ENCODE measurements around the gene PLPP6.

DNA sequence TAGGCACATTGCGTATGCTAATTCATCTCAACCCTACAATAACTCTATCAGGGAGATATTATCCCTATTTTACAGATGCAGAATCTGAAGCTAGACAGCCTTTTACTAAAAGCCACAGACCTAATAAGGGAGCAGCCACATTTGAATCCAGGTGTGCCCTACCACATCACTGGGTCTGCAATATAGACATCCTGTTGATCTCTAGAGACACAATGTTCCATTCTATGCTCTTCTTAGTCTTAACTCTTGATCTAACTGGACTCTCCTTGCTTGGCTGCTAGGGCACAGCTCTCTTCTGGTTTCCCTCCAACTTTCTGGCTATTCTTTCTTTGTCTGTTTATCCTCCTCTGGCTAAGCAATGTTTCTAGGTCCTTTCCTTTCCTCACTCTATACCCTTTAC, 5.6 kb downstream of the PLPP6 start:
- TF ChIP-seq, protein P1, sequence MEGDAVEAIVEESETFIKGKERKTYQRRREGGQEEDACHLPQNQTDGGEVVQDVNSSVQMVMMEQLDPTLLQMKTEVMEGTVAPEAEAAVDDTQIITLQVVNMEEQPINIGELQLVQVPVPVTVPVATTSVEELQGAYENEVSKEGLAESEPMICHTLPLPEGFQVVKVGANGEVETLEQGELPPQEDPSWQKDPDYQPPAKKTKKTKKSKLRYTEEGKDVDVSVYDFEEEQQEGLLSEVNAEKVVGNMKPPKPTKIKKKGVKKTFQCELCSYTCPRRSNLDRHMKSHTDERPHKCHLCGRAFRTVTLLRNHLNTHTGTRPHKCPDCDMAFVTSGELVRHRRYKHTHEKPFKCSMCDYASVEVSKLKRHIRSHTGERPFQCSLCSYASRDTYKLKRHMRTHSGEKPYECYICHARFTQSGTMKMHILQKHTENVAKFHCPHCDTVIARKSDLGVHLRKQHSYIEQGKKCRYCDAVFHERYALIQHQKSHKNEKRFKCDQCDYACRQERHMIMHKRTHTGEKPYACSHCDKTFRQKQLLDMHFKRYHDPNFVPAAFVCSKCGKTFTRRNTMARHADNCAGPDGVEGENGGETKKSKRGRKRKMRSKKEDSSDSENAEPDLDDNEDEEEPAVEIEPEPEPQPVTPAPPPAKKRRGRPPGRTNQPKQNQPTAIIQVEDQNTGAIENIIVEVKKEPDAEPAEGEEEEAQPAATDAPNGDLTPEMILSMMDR (conservative IDR thresholded peaks at IDR 0.05 in 1 of 2, IDR thresholded peaks at IDR 0.05 in 1 of 2; ENCODE audit: extremely low read depth in 1 of 2, insufficient read depth in 1 of 2, low read depth in 1 of 2, low read length in 2 of 2), result no peak
- TF ChIP-seq EZH2 (IDR thresholded peaks at IDR 0.05; ENCODE audit: borderline replicate concordance, low read length), result no peak
